NCI-H2227 (cell line): ENCODE measurements around the gene IGLL5.

Source experiments
- DNase-seq: peaks from one replicate; lab custom pipeline; 2025; ENCODE audit not compliant: unreplicated experiment; lab: John Stamatoyannopoulos, UW

IGLL5 gene

GRCh38 chr22:22936915-22937656 is 49.5 kb downstream of the IGLL5 start:
- no peak for DNase-seq

- no peak for DNase-seq
Measured at GRCh38 chr22:22937894-22938480, 50.4 kb downstream of the IGLL5 start.

- DNase-seq = no peak
Measured at GRCh38 chr22:22938672-22939587, 51.3 kb downstream of the IGLL5 start.

GRCh38 chr22:22939588-22940368 is 52.2 kb downstream of the IGLL5 start:
- no peak for DNase-seq

GRCh38 chr22:22940961-22941605 is 53.5 kb downstream of the IGLL5 start:
- no peak for DNase-seq

- DNase-seq = no peak
Measured at GRCh38 chr22:22941831-22942510, 54.4 kb downstream of the IGLL5 start.

GRCh38 chr22:22942511-22943329 is 55.1 kb downstream of the IGLL5 start:
- peak; percentile 63 for DNase-seq

- no peak for DNase-seq
Measured at GRCh38 chr22:22943521-22944267, 56.1 kb downstream of the IGLL5 start.

GRCh38 chr22:22944268-22944985 is 56.8 kb downstream of the IGLL5 start:
- no peak for DNase-seq

- DNase-seq = no peak
Measured at GRCh38 chr22:22945195-22945594, 57.6 kb downstream of the IGLL5 start.
